SKM-1 treated with dmso at 0.1 percent for 144 hours (cell line): Measurements from ENCODE around the gene NRTN.

Source experiments
- DNase-seq: peaks from one replicate; lab custom pipeline; 2025; ENCODE audit not compliant: unreplicated experiment; lab: John Stamatoyannopoulos, UW

Gene NRTN

DNA sequence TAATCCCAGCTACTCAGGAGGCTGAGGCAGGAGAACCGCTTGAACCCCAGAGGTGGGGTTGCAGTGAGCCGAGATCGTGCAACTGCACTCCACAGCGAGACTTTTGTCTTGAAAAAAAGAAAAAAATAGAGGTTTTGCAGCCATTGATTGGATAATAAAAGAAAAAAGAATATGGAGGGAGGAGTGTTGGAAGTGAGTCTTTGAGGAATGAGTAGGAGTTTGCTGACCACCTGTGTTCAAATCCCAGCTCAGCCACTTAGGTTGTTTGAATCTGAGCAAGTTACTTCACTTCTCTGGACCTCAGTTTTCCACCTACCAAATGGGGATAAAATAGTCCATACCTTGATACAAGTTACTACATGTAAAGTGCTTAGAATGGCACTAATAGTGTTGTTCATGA is 6.2 kb downstream of the NRTN start:
- DNase-seq = no peak

DNA sequence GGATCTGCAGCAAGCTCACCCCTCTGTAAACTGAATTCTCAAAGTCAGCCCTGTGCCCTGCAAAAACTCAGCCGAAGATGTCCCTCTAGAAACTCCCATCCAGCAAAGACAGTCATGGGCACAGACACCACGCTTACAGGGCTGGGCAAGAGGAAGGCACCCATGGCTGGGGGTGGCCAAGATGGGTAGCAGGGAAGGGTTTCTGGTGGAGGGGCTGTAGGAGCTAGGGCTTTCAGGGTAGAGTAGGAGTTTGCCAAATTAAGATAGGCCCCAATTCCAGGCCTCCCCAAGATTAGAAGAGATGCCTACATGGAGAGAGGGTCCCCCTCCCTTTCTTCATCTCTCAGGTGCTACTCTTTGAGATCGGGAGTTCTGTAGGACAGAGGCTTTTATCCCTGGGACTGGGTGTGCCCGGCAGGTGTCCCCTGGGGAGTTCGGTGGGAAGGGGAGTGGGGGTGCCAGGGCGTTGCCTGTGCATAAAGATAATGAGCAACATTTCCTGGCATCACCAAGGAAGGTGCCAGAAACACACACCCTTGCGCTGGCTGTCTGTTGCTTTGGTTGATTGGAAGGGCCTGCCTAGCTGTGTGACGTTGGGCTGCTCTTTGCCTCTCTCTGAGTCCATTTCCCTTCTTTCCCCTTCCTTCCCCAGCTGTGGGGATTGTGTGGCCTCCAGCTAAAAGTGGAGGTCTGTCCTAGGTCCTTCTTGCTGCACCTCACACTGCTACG is 9.4 kb downstream of the NRTN start:
- DNase-seq = no peak

- no peak for DNase-seq
Measured at GRCh38 chr19:5814852-5815246, 10.0 kb downstream of the NRTN start.

DNA sequence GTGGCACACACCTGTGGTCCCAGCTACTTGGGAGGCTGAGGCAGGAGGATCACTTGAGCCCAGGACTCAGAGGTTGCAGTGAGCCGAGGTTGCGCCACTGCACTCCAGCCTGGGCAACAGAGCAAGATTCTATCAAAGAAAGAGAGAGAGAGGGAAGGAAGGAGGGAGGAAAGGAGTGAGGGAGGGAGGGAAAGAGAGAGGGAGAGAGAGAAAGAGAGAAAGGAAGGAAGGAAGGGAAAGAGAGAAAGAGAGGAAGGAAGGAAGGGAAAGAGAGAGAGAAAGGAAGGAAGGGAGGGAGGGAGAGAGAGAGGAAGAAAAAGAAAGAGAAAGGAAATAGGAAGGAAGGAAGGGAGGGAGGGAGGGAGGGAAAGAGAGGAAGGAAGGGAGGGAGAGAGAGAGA is 12.4 kb downstream of the NRTN start:
- no peak for DNase-seq

DNA sequence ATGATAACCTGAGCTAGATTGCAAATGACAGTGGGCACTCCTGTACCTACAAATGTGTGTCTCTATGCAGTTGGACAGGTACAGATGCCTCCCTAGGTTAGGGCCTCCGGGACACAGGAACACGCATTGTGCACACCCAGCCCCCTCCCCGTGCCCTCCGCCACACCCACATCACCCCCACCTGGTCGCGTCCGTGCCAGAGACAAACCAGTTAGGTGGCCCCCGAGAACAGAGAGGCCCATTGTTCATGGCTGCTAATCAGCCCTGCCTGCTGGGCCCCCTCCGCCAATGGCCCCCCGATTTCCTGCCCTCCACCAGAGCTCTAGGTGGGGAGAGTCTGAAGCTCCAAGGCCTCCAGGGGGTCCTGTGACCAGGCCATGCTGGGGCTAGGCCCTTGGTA is 13.7 kb downstream of the NRTN start:
- DNase-seq = no peak

GRCh38 chr19:5820785-5821184 is 15.9 kb downstream of the NRTN start:
- no peak for DNase-seq

- no peak for DNase-seq
Measured at GRCh38 chr19:5821521-5822180, 16.8 kb downstream of the NRTN start.

DNA sequence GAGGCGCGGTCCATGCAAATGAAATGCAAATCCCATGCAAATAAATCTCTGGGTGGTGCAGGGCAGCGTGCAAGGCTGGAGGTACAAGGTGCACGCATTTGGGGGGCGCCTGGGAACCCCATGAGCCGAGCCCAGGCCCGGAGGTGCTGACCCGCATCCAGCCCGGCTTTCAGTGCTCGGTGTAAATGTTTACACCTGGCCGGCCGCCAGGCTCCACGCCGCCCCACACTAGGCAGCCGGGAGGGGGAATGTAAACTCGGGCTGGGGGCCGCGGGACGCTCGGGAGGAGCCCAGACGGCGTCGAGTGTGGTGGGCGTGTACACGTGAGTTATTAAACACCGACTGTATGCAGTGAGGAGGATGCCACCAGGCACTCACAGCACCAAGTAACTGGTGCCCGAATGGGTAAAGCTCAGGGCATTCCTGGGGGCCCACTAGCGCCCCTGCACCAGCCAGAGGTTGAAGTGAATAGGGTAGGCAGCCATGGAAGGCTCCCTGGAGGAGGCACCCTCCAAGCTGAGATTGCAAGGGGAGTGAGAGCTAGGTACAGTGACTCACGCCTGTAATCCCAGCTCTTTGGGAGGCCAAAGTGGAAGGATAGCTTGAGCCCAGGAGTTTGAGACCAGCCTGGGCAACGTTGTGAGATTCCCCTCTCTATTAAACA is 17.4 kb downstream of the NRTN start:
- DNase-seq = no peak

- DNase-seq = no peak
Measured at GRCh38 chr19:5823579-5824281, 18.9 kb downstream of the NRTN start.

- DNase-seq = no peak
Measured at GRCh38 chr19:5824751-5825150, 19.9 kb downstream of the NRTN start.

GRCh38 chr19:5825178-5825577 is 20.3 kb downstream of the NRTN start:
- no peak for DNase-seq

DNA sequence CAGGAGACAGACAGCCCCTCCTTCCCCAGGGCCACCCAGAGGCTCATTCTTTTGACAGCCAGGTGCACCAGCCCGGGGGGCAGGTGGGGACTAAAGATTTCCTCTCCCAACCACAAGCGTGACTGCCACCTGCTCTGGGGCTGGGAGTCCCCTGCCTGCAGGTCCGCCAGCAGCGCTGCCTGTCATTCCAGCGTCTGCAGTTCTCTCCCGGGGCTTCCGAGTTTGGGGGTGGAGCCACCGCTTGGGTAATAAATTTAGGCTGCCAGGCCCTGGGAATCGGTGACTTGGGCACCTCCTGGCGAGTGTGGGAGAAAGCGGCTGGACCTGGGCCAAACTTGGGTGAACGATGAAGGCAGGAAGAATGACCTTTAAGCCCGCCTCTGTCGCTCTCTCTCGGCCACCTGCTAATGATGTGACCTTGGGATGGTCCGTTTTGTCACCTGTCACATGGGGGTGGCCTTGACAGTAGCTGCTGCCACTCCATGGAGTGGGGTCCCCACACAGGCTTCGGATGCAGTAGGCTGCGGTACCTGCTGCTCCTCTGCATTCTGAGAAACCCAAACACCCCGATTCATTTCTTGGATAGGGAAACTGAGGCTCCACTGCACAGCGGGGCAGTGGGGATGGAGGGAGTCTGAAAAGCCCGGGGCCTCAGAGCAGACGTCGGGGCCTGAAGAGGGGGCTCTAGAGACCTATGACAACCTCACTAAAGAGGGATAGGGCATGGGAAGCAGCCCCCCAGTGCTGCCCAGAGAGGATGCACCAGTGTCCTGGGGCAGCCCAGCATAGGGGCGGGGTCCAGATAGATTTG is 21.9 kb downstream of the NRTN start:
- DNase-seq = no peak

- DNase-seq = no peak
Measured at GRCh38 chr19:5827342-5827890, 22.5 kb downstream of the NRTN start.

DNA sequence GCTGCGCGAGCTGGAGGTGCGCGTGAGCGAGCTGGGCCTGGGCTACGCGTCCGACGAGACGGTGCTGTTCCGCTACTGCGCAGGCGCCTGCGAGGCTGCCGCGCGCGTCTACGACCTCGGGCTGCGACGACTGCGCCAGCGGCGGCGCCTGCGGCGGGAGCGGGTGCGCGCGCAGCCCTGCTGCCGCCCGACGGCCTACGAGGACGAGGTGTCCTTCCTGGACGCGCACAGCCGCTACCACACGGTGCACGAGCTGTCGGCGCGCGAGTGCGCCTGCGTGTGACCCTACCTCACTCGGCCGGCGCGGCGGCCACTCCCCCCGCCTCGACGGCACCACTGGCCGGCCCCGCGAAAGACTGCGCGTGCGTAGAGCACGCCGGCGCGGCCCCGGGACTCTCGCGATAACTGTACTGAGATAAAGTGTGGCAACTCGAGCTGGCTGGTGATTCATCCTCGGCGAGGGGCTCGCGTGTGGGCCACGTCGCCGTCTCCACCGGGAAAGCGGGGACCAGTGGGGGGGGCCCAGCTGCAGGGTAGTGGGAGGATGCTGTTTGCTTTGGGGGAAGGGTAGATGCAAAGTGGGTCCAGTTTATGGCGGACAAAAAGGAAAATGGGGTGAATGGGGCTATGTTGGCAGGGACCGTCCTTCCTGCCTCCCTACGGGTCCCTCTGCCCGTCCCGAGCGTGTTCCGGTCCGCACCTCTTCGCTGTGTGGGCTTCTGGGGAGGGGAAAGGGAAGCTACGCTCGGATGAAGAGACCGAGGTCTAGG is 23.2 kb downstream of the NRTN start:
- peak; percentile 97 for DNase-seq

GRCh38 chr19:5828661-5829566 is 24.0 kb downstream of the NRTN start:
- no peak for DNase-seq

DNA sequence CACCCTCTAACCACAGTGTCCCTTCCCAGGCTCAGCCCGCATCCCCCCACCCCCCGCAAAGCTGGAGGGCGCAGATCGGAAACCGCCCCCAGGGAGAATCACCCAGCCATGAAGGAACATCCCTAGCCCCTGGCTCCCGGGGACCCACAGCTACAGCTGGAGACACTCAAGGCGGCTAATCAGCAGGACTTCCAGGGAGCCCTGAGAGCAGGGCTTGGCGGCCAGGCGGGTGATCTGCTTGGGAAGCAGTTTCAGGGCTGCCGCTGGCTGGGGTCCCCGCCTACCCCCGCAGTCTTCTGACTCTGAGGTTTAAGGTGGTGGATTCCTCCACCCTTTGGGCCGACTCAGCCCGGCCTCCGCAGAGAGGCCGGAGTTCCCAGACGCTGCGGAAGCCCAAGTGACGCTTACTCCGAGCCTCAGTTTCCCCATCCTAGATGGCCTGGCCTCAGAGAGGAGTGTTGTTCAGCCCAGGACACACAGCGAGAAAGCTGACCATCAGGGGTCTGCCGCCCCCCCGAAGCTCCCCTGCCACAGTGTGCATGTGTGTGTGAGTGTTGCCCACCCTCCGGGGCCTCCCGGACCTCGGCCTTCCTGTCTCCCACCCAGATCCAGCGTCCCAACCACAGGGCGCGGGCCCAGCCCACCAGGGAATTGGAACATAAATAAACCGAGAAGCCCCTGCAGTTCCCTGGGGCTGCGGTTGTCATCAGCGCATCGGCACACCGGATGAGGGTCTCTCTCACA is 24.9 kb downstream of the NRTN start:
- DNase-seq = no peak

DNA sequence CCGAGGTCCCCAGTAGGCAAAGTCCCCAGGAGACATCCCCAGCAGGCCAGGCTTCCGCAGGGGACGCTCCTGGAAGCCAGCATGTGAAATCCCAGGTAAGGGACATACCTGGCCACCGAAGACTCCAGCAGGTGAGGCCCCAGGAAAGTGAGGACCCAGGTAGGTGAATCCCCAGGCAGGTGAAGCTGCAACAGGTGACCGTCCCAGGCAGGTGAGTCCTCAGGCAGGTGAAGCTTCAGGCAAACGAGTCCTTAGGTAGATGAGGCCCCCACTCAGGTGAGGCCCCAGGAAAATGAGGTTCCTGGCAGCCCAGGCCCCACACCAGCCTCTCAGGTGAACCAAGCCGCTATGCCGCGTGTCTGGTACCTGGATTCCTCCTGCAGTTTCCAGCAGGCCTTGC is 26.3 kb downstream of the NRTN start:
- no peak for DNase-seq

- DNase-seq = no peak
Measured at GRCh38 chr19:5832061-5832460, 27.2 kb downstream of the NRTN start.
